NCI-H446 treated with DMSO at 0.1 percent for 48 hours (cell line): ENCODE data around the gene PCDH15.
"Not testable (repeated sequence)": the region's sequence is repeated elsewhere in the genome, so short reads cannot be mapped to it uniquely, and the experiment has no call there.

Experiments used
- DNase-seq: peaks from one replicate; lab custom pipeline; 2025; lab: John Stamatoyannopoulos, UW

PCDH15 gene

GRCh38 chr10:54554028-54554427 lies 247.0 kb downstream of the PCDH15 start:
- no peak for DNase-seq

GRCh38 chr10:54550016-54550415 lies 251.0 kb downstream of the PCDH15 start:
- DNase-seq = no peak

GRCh38 chr10:54531296-54531695 lies 269.7 kb downstream of the PCDH15 start:
- no peak for DNase-seq

- no peak for DNase-seq
Observed at GRCh38 chr10:54530299-54530698, 270.7 kb downstream of the PCDH15 start.

GRCh38 chr10:54525816-54526215 lies 275.2 kb downstream of the PCDH15 start:
- no peak for DNase-seq

GRCh38 chr10:54515244-54515643 lies 285.8 kb downstream of the PCDH15 start:
- not testable (repeated sequence) for DNase-seq

GRCh38 chr10:54503863-54504262 lies 297.2 kb downstream of the PCDH15 start:
- no peak for DNase-seq

GRCh38 chr10:54501929-54502328 lies 299.1 kb downstream of the PCDH15 start:
- no peak for DNase-seq

- DNase-seq = no peak
Observed at GRCh38 chr10:54496852-54497251, 304.2 kb downstream of the PCDH15 start.

GRCh38 chr10:54487743-54488142 lies 313.3 kb downstream of the PCDH15 start:
- DNase-seq = no peak

- no peak for DNase-seq
Observed at GRCh38 chr10:54485971-54486370, 315.1 kb downstream of the PCDH15 start.

GRCh38 chr10:54484186-54484585 lies 316.8 kb downstream of the PCDH15 start:
- no peak for DNase-seq

- DNase-seq = no peak
Observed at GRCh38 chr10:54478601-54479000, 322.4 kb downstream of the PCDH15 start.

- no peak for DNase-seq
Observed at GRCh38 chr10:54477738-54478137, 323.3 kb downstream of the PCDH15 start.

- DNase-seq = no peak
Observed at GRCh38 chr10:54470324-54470631, 330.8 kb downstream of the PCDH15 start.

- DNase-seq = no peak
Observed at GRCh38 chr10:54469587-54470323, 331.3 kb downstream of the PCDH15 start.

GRCh38 chr10:54454271-54454670 lies 346.8 kb downstream of the PCDH15 start:
- no peak for DNase-seq

GRCh38 chr10:54449056-54449455 lies 352.0 kb downstream of the PCDH15 start:
- DNase-seq = no peak

- DNase-seq = no peak
Observed at GRCh38 chr10:54444170-54444569, 356.9 kb downstream of the PCDH15 start.

GRCh38 chr10:54441275-54441674 lies 359.8 kb downstream of the PCDH15 start:
- no peak for DNase-seq

GRCh38 chr10:54434782-54435181 lies 366.2 kb downstream of the PCDH15 start:
- DNase-seq = no peak

GRCh38 chr10:54415483-54415882 lies 385.5 kb downstream of the PCDH15 start:
- DNase-seq = no peak

GRCh38 chr10:54402576-54402975 lies 398.5 kb downstream of the PCDH15 start:
- no peak for DNase-seq

GRCh38 chr10:54396031-54396430 lies 405.0 kb downstream of the PCDH15 start:
- DNase-seq = no peak
